ENCODE data around the gene RPL6. TPM values are rescaled to one million over a fixed set of nuclear protein-coding genes. Genes with fewer than 3 reads are reported as not detected.

The RPL6 gene
- total and polyA plus RNA-seq, 9 of the 15 experiments (the other 6 are each of a cell fraction or from before 2014, with no cell fraction given), result 1,519 to 3,103 (median 2,396) TPM

GRCh38 chr12:112418608-112419296 lies 9.3 kb upstream of the RPL6 start, which contains the start of gene PTPN11 (continued):
- TF ChIP-seq, protein P1, sequence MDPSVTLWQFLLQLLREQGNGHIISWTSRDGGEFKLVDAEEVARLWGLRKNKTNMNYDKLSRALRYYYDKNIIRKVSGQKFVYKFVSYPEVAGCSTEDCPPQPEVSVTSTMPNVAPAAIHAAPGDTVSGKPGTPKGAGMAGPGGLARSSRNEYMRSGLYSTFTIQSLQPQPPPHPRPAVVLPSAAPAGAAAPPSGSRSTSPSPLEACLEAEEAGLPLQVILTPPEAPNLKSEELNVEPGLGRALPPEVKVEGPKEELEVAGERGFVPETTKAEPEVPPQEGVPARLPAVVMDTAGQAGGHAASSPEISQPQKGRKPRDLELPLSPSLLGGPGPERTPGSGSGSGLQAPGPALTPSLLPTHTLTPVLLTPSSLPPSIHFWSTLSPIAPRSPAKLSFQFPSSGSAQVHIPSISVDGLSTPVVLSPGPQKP (CRISPR knock-in tag; IDR thresholded peaks at IDR 0.05), result no peak
- TF ChIP-seq FOS (IDR thresholded peaks at IDR 0.05; ENCODE audit: extremely low read depth, insufficient read length) (no peak), SETDB1 (IDR thresholded peaks at IDR 0.05; ENCODE audit: low read length) (no peak), BACH1 (tag; IDR thresholded peaks at IDR 0.05) (no peak), KAT8 (IDR thresholded peaks at IDR 0.05; ENCODE audit: low read depth) (no peak), ZFP1 (CRISPR knock-in tag; IDR thresholded peaks at IDR 0.05) (no peak), SMARCA4 (IDR thresholded peaks at IDR 0.05) (no peak), TBP (optimal IDR thresholded peaks at IDR 0.05; ENCODE audit: low read depth, low read length) (peak; percentile 75), CREM (IDR thresholded peaks at IDR 0.05; ENCODE audit: low read depth) (peak; percentile 99), RBM17 (IDR thresholded peaks at IDR 0.05; ENCODE audit: borderline replicate concordance, low read depth, low read length) (no peak), SRSF7 (optimal IDR thresholded peaks at IDR 0.05; ENCODE audit: low read depth, low read length) (no peak), CTCFL (IDR thresholded peaks at IDR 0.05; ENCODE audit: borderline replicate concordance, insufficient read depth, low read depth, low read length, poor library complexity, severe bottlenecking) (peak; percentile 94), PHF20 (IDR thresholded peaks at IDR 0.05; ENCODE audit: partially characterized antibody) (peak; percentile 97), CBFA2T2 (conservative IDR thresholded peaks at IDR 0.05) (no peak), SAFB (IDR thresholded peaks at IDR 0.05; ENCODE audit: borderline replicate concordance, low read depth, low read length) (no peak), SAP30 (IDR thresholded peaks at IDR 0.05; ENCODE audit: borderline replicate concordance, insufficient read depth, low read depth, low read length, poor library complexity, severe bottlenecking) (peak; percentile 73), ZNF24 (IDR thresholded peaks at IDR 0.05) (0 out of 2 replicates have a peak, but pooled peaks have one; percentile 24), KDM5B (IDR thresholded peaks at IDR 0.05; ENCODE audit: insufficient replicate concordance, low read depth, low read length) (peak; percentile 80)
- TF ChIP-seq, protein P2, sequence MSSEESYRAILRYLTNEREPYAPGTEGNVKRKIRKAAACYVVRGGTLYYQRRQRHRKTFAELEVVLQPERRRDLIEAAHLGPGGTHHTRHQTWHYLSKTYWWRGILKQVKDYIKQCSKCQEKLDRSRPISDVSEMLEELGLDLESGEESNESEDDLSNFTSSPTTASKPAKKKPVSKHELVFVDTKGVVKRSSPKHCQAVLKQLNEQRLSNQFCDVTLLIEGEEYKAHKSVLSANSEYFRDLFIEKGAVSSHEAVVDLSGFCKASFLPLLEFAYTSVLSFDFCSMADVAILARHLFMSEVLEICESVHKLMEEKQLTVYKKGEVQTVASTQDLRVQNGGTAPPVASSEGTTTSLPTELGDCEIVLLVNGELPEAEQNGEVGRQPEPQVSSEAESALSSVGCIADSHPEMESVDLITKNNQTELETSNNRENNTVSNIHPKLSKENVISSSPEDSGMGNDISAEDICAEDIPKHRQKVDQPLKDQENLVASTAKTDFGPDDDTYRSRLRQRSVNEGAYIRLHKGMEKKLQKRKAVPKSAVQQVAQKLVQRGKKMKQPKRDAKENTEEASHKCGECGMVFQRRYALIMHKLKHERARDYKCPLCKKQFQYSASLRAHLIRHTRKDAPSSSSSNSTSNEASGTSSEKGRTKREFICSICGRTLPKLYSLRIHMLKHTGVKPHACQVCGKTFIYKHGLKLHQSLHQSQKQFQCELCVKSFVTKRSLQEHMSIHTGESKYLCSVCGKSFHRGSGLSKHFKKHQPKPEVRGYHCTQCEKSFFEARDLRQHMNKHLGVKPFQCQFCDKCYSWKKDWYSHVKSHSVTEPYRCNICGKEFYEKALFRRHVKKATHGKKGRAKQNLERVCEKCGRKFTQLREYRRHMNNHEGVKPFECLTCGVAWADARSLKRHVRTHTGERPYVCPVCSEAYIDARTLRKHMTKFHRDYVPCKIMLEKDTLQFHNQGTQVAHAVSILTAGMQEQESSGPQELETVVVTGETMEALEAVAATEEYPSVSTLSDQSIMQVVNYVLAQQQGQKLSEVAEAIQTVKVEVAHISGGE (CRISPR knock-in tag; IDR thresholded peaks at IDR 0.05), result peak in 2 of 3 experiments; percentile 38 to 70; a peak in 3 of 6 replicates
- TF ChIP-seq, protein P3, sequence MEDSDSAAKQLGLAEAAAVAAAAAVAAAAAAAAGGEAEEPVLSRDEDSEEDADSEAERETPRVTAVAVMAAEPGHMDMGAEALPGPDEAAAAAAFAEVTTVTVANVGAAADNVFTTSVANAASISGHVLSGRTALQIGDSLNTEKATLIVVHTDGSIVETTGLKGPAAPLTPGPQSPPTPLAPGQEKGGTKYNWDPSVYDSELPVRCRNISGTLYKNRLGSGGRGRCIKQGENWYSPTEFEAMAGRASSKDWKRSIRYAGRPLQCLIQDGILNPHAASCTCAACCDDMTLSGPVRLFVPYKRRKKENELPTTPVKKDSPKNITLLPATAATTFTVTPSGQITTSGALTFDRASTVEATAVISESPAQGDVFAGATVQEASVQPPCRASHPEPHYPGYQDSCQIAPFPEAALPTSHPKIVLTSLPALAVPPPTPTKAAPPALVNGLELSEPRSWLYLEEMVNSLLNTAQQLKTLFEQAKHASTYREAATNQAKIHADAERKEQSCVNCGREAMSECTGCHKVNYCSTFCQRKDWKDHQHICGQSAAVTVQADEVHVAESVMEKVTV (CRISPR knock-in tag; IDR thresholded peaks at IDR 0.05), result no peak

All from K562 (cell line).